Thyroid gland (tissue), 4 donors: ENCODE results near the gene FAAP24. TPM values are rescaled to one million over a fixed set of nuclear protein-coding genes. Genes with fewer than 3 reads are reported as not detected.
"Not testable (repeated sequence)": the region's sequence is repeated elsewhere in the genome, so short reads cannot be mapped to it uniquely, and the experiment has no call there.

Source experiments
- DNase-seq, 2 donors: peaks; one replicate each; pipeline ENCODE4 v3.0.0-alpha.2; 2019
- H3K27ac ChIP-seq, 3 donors: fragments of 200-600 bp; sonication (generic); 1 replicate in 2 of 3; 2 replicates in 1 of 3; pipeline ENCODE4 v1.5.1; 2016 to 2019; ENCODE audit warnings: mild to moderate bottlenecking in 1 of 3, moderate library complexity in 1 of 3
- H3K27me3 ChIP-seq: fragments of 200-600 bp; sonication (generic); one replicate; pipeline ENCODE4 v1.5.1; 2019
- H3K36me3 ChIP-seq, 2 donors: fragments of 200-600 bp; sonication (generic); one replicate each; pipeline ENCODE4 v1.5.1; 2016 to 2019
- H3K4me1 ChIP-seq, 2 donors: fragments of 200-600 bp; sonication (generic); one replicate each; pipeline ENCODE4 v1.5.1; 2017 to 2019
- H3K4me3 ChIP-seq, 3 donors: fragments of 200-600 bp; sonication (generic); replicated peaks in 1 of 3; 1 replicate in 2 of 3; 2 replicates in 1 of 3; pipeline ENCODE4 v1.5.1; 2016; ENCODE audit warnings: mild to moderate bottlenecking in 1 of 3
- H3K9me3 ChIP-seq: fragments of 200-600 bp; sonication (generic); one replicate; pipeline ENCODE4 v1.5.1; 2017
- CTCF ChIP-seq, 6 experiments: fragments of 200-600 bp in 3 of 6; fragments of 450-650 bp in 3 of 6; sonication (generic) in 3 of 6; IDR thresholded peaks; one replicate each; pipeline ENCODE4 v1.5.1; 2016 to 2019; ENCODE audit warnings: antibody characterized with exemption in 6 of 6, mild to moderate bottlenecking in 2 of 6, inconsistent platforms in 1 of 6, moderate library complexity in 1 of 6
- POLR2A ChIP-seq, 2 donors: fragments of 450-650 bp; IDR thresholded peaks; one replicate each; pipeline ENCODE4 v1.6.1; 2017; ENCODE audit warnings: antibody characterized with exemption in 2 of 2, mild to moderate bottlenecking in 2 of 2, moderate library complexity in 1 of 2
- WGBS, 2 donors: methylation state at CpG; one replicate each; pipeline ENCODE4 v1.1.5; 2017; 5-methylcytosine and 5-hydroxymethylcytosine counted together
- intact Hi-C: fragments of 100-400 bp; cut with DNase I; formaldehyde crosslinking; loops from one replicate; pipeline ENCODE4 v1.15.1; 2023
- total RNA-seq, 4 donors: library from RNA; depleted of rRNA; stranded (reverse); fragments of >200 nt; gene quantifications; one replicate each; pipeline ENCODE4 v1.2.3, GENCODE V29; 2016

FAAP24 gene
- total RNA-seq, 4 donors from 2014 or later: 0.40 to 1.7 (median 0.94) TPM

GRCh38 chr19:32971012-32971595 is 938 bp upstream of the FAAP24 start:
- H3K36me3 ChIP-seq: no peaks in the 10 kb centered on the region
- H3K9me3 ChIP-seq: no peaks in the 10 kb centered on the region
- intact Hi-C loops: no loop called here
- H3K4me1 ChIP-seq: peaks cover 7 to 10% of the 10 kb centered on the region in 2 donors
- H3K27ac ChIP-seq: no peak overlapping the region
- peak overlapping the region; percentile 18 to 96 (median 77) for H3K4me3 ChIP-seq
- H3K27me3 ChIP-seq: no peaks in the 10 kb centered on the region
- no peak for TF ChIP-seq CTCF (IDR thresholded peaks at IDR 0.05)
- no peak for TF ChIP-seq POLR2A (IDR thresholded peaks at IDR 0.05)
- 27 to 32% methylated on average over 21 of the region's 21 CpGs for WGBS, 2 donors
- DNase-seq: peak in 1 of 2 donors; percentile 8

- WGBS, 2 donors: 36 to 41% methylated on average over 13 to 14 of the region's 14 CpGs
- Histone ChIP-seq H3K36me3 (no peaks in the 10 kb centered on the region), H3K9me3 (no peaks in the 10 kb centered on the region), H3K4me3 (no peak overlapping the region), H3K27me3 (no peaks in the 10 kb centered on the region), H3K4me1 (peaks cover 0 to under 1% of the 10 kb centered on the region in 2 donors), H3K27ac (no peak overlapping the region)
- TF ChIP-seq CTCF (IDR thresholded peaks at IDR 0.05) (peak; percentile 52 to 83 (median 72)), POLR2A (IDR thresholded peaks at IDR 0.05) (no peak)
- intact Hi-C loops: loop anchor here (5.0 kb wide), 2 partner anchors 106 to 146 kb away; partner anchors contain the start of gene GPATCH1
- peak; percentile 78 to 88 for DNase-seq
These were observed 4.3 kb downstream of the FAAP24 start for GRCh38 chr19:32976223-32976805.

- no peak overlapping the region for H3K27ac ChIP-seq
- intact Hi-C loops: loop anchor here (5.0 kb wide), 2 partner anchors 105 to 145 kb away; partner anchors contain the start of gene GPATCH1
- TF ChIP-seq CTCF (IDR thresholded peaks at IDR 0.05) (no peak), POLR2A (IDR thresholded peaks at IDR 0.05) (no peak)
- H3K27me3 ChIP-seq: no peaks in the 10 kb centered on the region
- DNase-seq: no peak
- 80 to 91% methylated on average over 7 of the region's 7 CpGs for WGBS, 2 donors
- H3K4me3 ChIP-seq: no peak overlapping the region
- H3K9me3 ChIP-seq: no peaks in the 10 kb centered on the region
- H3K36me3 ChIP-seq: no peaks in the 10 kb centered on the region
- H3K4me1 ChIP-seq: no peaks in the 10 kb centered on the region
These were observed 5.2 kb downstream of the FAAP24 start for GRCh38 chr19:32977280-32977679.

GRCh38 chr19:32977813-32978212 is 5.8 kb downstream of the FAAP24 start:
- H3K36me3 ChIP-seq, H3K27me3 ChIP-seq, H3K4me1 ChIP-seq, H3K9me3 ChIP-seq, DNase-seq, H3K4me3 ChIP-seq, H3K27ac ChIP-seq: not testable (repeated sequence)
- 95 to 98% methylated on average over 4 of the region's 4 CpGs for WGBS, 2 donors
- intact Hi-C loops: loop anchor here (5.0 kb wide), 2 partner anchors 104 to 144 kb away; partner anchors contain the start of gene GPATCH1

GRCh38 chr19:32979807-32980206 is 7.8 kb downstream of the FAAP24 start:
- H3K27me3 ChIP-seq, H3K27ac ChIP-seq, H3K4me3 ChIP-seq, H3K9me3 ChIP-seq, H3K36me3 ChIP-seq, DNase-seq, H3K4me1 ChIP-seq: not testable (repeated sequence)
- intact Hi-C loops: loop anchor here (5.0 kb wide), 2 partner anchors 102 to 142 kb away; partner anchors contain the start of gene GPATCH1
- WGBS, 2 donors: 88 to 95% methylated on average over 7 of the region's 7 CpGs

GRCh38 chr19:32982488-32982887 is 10.4 kb downstream of the FAAP24 start:
- H3K27me3 ChIP-seq, H3K9me3 ChIP-seq, DNase-seq, intact Hi-C loops, H3K4me3 ChIP-seq, H3K4me1 ChIP-seq, H3K27ac ChIP-seq, H3K36me3 ChIP-seq: not testable (repeated sequence)
- 92 to 97% methylated on average over 6 of the region's 6 CpGs for WGBS, 2 donors

GRCh38 chr19:32988254-32988653 is 16.2 kb downstream of the FAAP24 start:
- DNase-seq, H3K9me3 ChIP-seq, H3K27me3 ChIP-seq, H3K4me3 ChIP-seq, H3K36me3 ChIP-seq, intact Hi-C loops, H3K4me1 ChIP-seq, H3K27ac ChIP-seq: not testable (repeated sequence)
- 75 to 88% methylated on average over 5 of the region's 5 CpGs for WGBS, 2 donors
